IMR-90 (cell line): Measurements from ENCODE around the gene NEURL4. TPM values are rescaled to one million over a fixed set of nuclear protein-coding genes. Genes with fewer than 3 reads are reported as not detected.
"Not testable (repeated sequence)": the region's sequence is repeated elsewhere in the genome, so short reads cannot be mapped to it uniquely, and the experiment has no call there.

ENCODE experiments used
- ATAC-seq: fragments of 200-7000 bp; cut with Tn5 transposase; 2 replicates; pipeline ENCODE4 v1.9.1; 2020; ENCODE audit warnings: low read depth, mild to moderate bottlenecking, moderate library complexity
- BruUV-seq: library from RNA; stranded (reverse); fragments of 400-500 nt; replicated peaks from 2 replicates; lab custom pipeline; 2021; lab: Mats Ljungman, UMichigan
- CTCF ChIA-PET: fragments of 300-600 bp; formaldehyde crosslinking; extraction: SDS; loops from one replicate; lab custom pipeline; 2021; ENCODE audit warnings: antibody characterized with exemption; lab: Yijun Ruan, JAX
- POLR2A ChIA-PET: fragments of 300-600 bp; sonication (Branson Sonifier 250); formaldehyde crosslinking; loops from one replicate; lab custom pipeline; 2022; ENCODE audit warnings: antibody characterized with exemption; ENCODE audit not compliant: unreplicated experiment; lab: Charles Lee
- DNase-seq: peaks from one replicate; pipeline ENCODE4 v3.0.0; 2013
- H2AFZ ChIP-seq: replicated peaks from 2 replicates; pipeline ENCODE3; 2013; ENCODE audit warnings: low read length, mild to moderate bottlenecking; ENCODE audit not compliant: poor library complexity
- H2AK5ac ChIP-seq: 2 replicates; pipeline ENCODE4 v1.6.1; 2013; ENCODE audit warnings: low read depth, low read length, inconsistent platforms
- H2AK9ac ChIP-seq: replicated peaks from 2 replicates; pipeline ENCODE3; 2013; ENCODE audit warnings: mild to moderate bottlenecking, low read depth, low read length, moderate library complexity; ENCODE audit not compliant: poor library complexity
- H2BK120ac ChIP-seq: 2 replicates; pipeline ENCODE4 v1.6.1; 2013; ENCODE audit warnings: low read depth, low read length, inconsistent platforms
- H2BK15ac ChIP-seq: 3 replicates; pipeline ENCODE4 v1.6.1; 2013; ENCODE audit warnings: low read depth, low read length, inconsistent platforms
- H2BK20ac ChIP-seq: 2 replicates; pipeline ENCODE4 v1.6.1; 2013; ENCODE audit warnings: low read depth, mild to moderate bottlenecking, inconsistent platforms, low read length, moderate library complexity
- H2BK5ac ChIP-seq: 2 replicates; pipeline ENCODE4 v1.6.1; 2013; ENCODE audit warnings: mild to moderate bottlenecking, low read depth, low read length, inconsistent platforms; ENCODE audit not compliant: poor library complexity, severe bottlenecking
- H3K14ac ChIP-seq: replicated peaks from 2 replicates; pipeline ENCODE4 v1.6.1; 2013; ENCODE audit warnings: low read depth, low read length, inconsistent platforms
- H3K18ac ChIP-seq: 2 replicates; pipeline ENCODE4 v1.6.1; 2013; ENCODE audit warnings: low read depth, low read length, control low read depth
- H3K23ac ChIP-seq: 2 replicates; pipeline ENCODE4 v1.6.1; 2013; ENCODE audit warnings: low read depth, low read length, inconsistent platforms
- H3K27ac ChIP-seq: 2 replicates; pipeline ENCODE4 v1.5.1; 2013; ENCODE audit warnings: mild to moderate bottlenecking, control low read depth, low read length; ENCODE audit not compliant: insufficient read depth
- H3K27me3 ChIP-seq: 2 replicates; pipeline ENCODE4 v1.6.1; 2013; ENCODE audit warnings: low read length; ENCODE audit not compliant: control insufficient read depth, insufficient read depth
- H3K36me3 ChIP-seq: 2 replicates; pipeline ENCODE4 v1.6.1; 2013; ENCODE audit warnings: low read length, mixed read lengths; ENCODE audit not compliant: control insufficient read depth, insufficient read depth
- H3K4ac ChIP-seq: 2 replicates; pipeline ENCODE4 v1.6.1; 2013; ENCODE audit warnings: low read depth, low read length, inconsistent platforms
- H3K4me1 ChIP-seq: 2 replicates; pipeline ENCODE4 v1.6.1; 2013; ENCODE audit warnings: low read length, mixed read lengths; ENCODE audit not compliant: control insufficient read depth, insufficient read depth
- H3K4me2 ChIP-seq: 2 replicates; pipeline ENCODE4 v1.6.1; 2013; ENCODE audit warnings: low read depth, mild to moderate bottlenecking, control low read depth, low read length, moderate library complexity
- H3K4me3 ChIP-seq: 2 replicates; pipeline ENCODE4 v1.5.1; 2013; ENCODE audit warnings: low read depth, mild to moderate bottlenecking, control low read depth, low read length, moderate library complexity; ENCODE audit not compliant: insufficient read depth
- H3K56ac ChIP-seq: 2 replicates; pipeline ENCODE4 v1.6.1; 2013; ENCODE audit warnings: low read length, inconsistent platforms; ENCODE audit not compliant: insufficient read depth; ENCODE audit errors: extremely low read depth
- H3K79me1 ChIP-seq, 2 experiments: 2 replicates each; pipeline ENCODE4 v1.6.1; 2013; ENCODE audit warnings: low read length in 2 of 2, inconsistent platforms in 1 of 2, low read depth in 1 of 2
- H3K9ac ChIP-seq: 2 replicates; pipeline ENCODE4 v1.6.1; 2013; ENCODE audit warnings: low read depth, low read length, control low read depth
- H3K9me1 ChIP-seq: 2 replicates; pipeline ENCODE4 v1.6.1; 2013; ENCODE audit warnings: low read length, inconsistent platforms; ENCODE audit not compliant: insufficient read depth
- H3K9me3 ChIP-seq: 2 replicates; pipeline ENCODE4 v1.6.1; 2013; ENCODE audit warnings: low read length; ENCODE audit not compliant: control insufficient read depth, insufficient read depth
- H4K20me1 ChIP-seq: 2 replicates; pipeline ENCODE4 v1.6.1; 2013; ENCODE audit warnings: low read length, inconsistent platforms; ENCODE audit not compliant: insufficient read depth
- H4K5ac ChIP-seq: 2 replicates; pipeline ENCODE4 v1.6.1; 2013; ENCODE audit warnings: mild to moderate bottlenecking, low read depth, low read length, control low read depth
- H4K8ac ChIP-seq, 2 experiments: 2 replicates each; pipeline ENCODE4 v1.6.1; 2013; ENCODE audit warnings: low read depth in 2 of 2, low read length in 2 of 2, control low read depth in 1 of 2, inconsistent platforms in 1 of 2
- H4K91ac ChIP-seq: 2 replicates; pipeline ENCODE4 v1.6.1; 2013; ENCODE audit warnings: low read depth, low read length, inconsistent platforms; ENCODE audit not compliant: insufficient read depth
- NFE2L2 ChIP-seq: fragments of 150-350 bp; IDR thresholded peaks from 2 replicates; pipeline ENCODE4 v1.6.1; 2016; ENCODE audit warnings: low read depth, mild to moderate bottlenecking, low read length
- WGBS, 2 experiments: methylation state at CpG; one replicate each; pipeline versions ENCODE4 v1.1.5 to v1.1.7; 2013; ENCODE audit warnings: missing lambda C conversion rate in 2 of 2; ENCODE audit not compliant: insufficient read length in 1 of 2; ENCODE audit errors: extremely low coverage in 2 of 2; 5-methylcytosine and 5-hydroxymethylcytosine counted together
- dilution Hi-C: fragments of 300-500 bp; cut with HindIII; formaldehyde crosslinking; loops from one replicate; pipeline ENCODE4 v1.14.3; 2018; ENCODE audit warnings: low sequenced_read_pairs; ENCODE audit not compliant: unreplicated experiment
- in situ Hi-C: fragments of 300-500 bp; cut with MboI; formaldehyde crosslinking; loops from 3 replicates; pipeline ENCODE4 v1.14.3; 2019; ENCODE audit warnings: low sequenced_read_pairs, inconsistent platforms, mixed read lengths
- intact Hi-C: fragments of 100-400 bp; cut with micrococcal nuclease; formaldehyde crosslinking; loops from 2 replicates; pipeline ENCODE4 v1.10.0; 2022
- polyA plus RNA-seq, 3 experiments: library from polyadenylated mRNA; depleted of rRNA; stranded (reverse); fragments of >200 nt; gene quantifications; 2 replicates each; pipeline ENCODE4 v1.2.3, GENCODE V29; 2012; ENCODE audit warnings: low replicate concordance in 1 of 3
- total RNA-seq: library from RNA; depleted of rRNA; stranded (reverse); fragments of >200 nt; gene quantifications from 2 replicates; pipeline ENCODE4 v1.2.3, GENCODE V29; 2012

NEURL4 gene
- total and polyA plus RNA-seq, 2 of the 4 experiments (the other 2 are of a cell fraction), result 8.4 to 23.3 TPM

- Histone ChIP-seq H2BK15ac (no peak overlapping the region), H3K9me3 (peaks cover 2% of the 10 kb centered on the region; the same call in 1 of the 2 replicates), H3K4me3 (no peak overlapping the region), H2BK120ac (no peak overlapping the region), H4K8ac (no peak overlapping the region), H3K9me1 (no peaks in the 10 kb centered on the region), H3K27me3 (peaks cover 26% of the 10 kb centered on the region), H4K20me1 (no peaks in the 10 kb centered on the region), H4K91ac (no peak overlapping the region), H2BK20ac (no peak overlapping the region), H3K9ac (no peak overlapping the region), H3K23ac (no peak overlapping the region), H3K14ac (no peak overlapping the region), H3K4me2 (no peak overlapping the region), H3K36me3 (no peaks in the 10 kb centered on the region), H3K18ac (no peak overlapping the region), H3K79me1 (no peaks in the 10 kb centered on the region), H3K4me1 (no peaks in the 10 kb centered on the region), H3K27ac (no peak overlapping the region), H4K5ac (no peak overlapping the region), H3K4ac (no peak overlapping the region), H3K56ac (no peak overlapping the region), H2AFZ (no peak overlapping the region), H2AK5ac (no peak overlapping the region), H2BK5ac (no peak overlapping the region), H2AK9ac (no peak overlapping the region)
- no peak for DNase-seq
- intact Hi-C loops, result no loop called here
- in situ Hi-C loops, result no loop called here
- POLR2A ChIA-PET, result no interaction called here
- CTCF ChIA-PET, result no interaction called here
- no TSS peak for BruUV-seq
- TF ChIP-seq NFE2L2, result no peak
- ATAC-seq, result no peak
- dilution Hi-C loops, result no loop called here
- 17% methylated on average over 1 of the region's 5 CpGs; no CpG with 5 or more reads in 1 of the 2 experiments for WGBS, 2 experiments
These were observed 40.7 kb upstream of the NEURL4 start for GRCh38 chr17:7369825-7370224.

- H3K4ac ChIP-seq, CTCF ChIA-PET, H3K56ac ChIP-seq, H3K9ac ChIP-seq, H2BK5ac ChIP-seq, H3K9me1 ChIP-seq, H2BK15ac ChIP-seq, H4K8ac ChIP-seq, intact Hi-C loops, BruUV-seq, dilution Hi-C loops, DNase-seq, H3K14ac ChIP-seq, H3K27ac ChIP-seq, POLR2A ChIA-PET, H2AK9ac ChIP-seq, in situ Hi-C loops, H4K5ac ChIP-seq, H3K18ac ChIP-seq, H3K4me1 ChIP-seq, H3K36me3 ChIP-seq, ATAC-seq, H2BK20ac ChIP-seq, H3K9me3 ChIP-seq, H2AK5ac ChIP-seq, H4K91ac ChIP-seq, H2AFZ ChIP-seq, H3K79me1 ChIP-seq, H3K4me2 ChIP-seq, H4K20me1 ChIP-seq, H2BK120ac ChIP-seq, H3K23ac ChIP-seq, H3K4me3 ChIP-seq: not testable (repeated sequence)
- WGBS, 2 experiments, result no CpG with 5 or more reads among the region's 5 CpGs
- H3K27me3 ChIP-seq, result peaks cover 26% of the 10 kb centered on the region
These were observed 39.5 kb upstream of the NEURL4 start for GRCh38 chr17:7368599-7368994.
